SK-N-SH treated with all-trans-retinoic acid at 6 μM for 48 hours (cell line): ENCODE measurements around the gene IL1R2.

Source experiments
- TCF4 ChIP-seq: fragments of 250-450 bp; sonication (Bioruptor Pico); IDR thresholded peaks from 2 replicates; pipeline ENCODE4 v1.8.0; 2021; ENCODE audit warnings: mild to moderate bottlenecking, moderate library complexity, borderline replicate concordance
- TOX ChIP-seq: fragments of 250-450 bp; sonication (Bioruptor Pico); IDR thresholded peaks from 2 replicates; pipeline ENCODE4 v1.8.0; 2021; ENCODE audit warnings: mild to moderate bottlenecking, moderate library complexity, borderline replicate concordance
- ZFP3 ChIP-seq: fragments of 250-450 bp; sonication (Bioruptor Pico); IDR thresholded peaks from 2 replicates; pipeline ENCODE4 v1.5.0; 2020; ENCODE audit warnings: mild to moderate bottlenecking, moderate library complexity
- ZFP30 ChIP-seq: fragments of 450-650 bp; formaldehyde crosslinking; IDR thresholded peaks from 2 replicates; pipeline ENCODE4 v1.5.0; 2022; ENCODE audit warnings: mild to moderate bottlenecking, moderate library complexity
- ZNF565 ChIP-seq: fragments of 450-650 bp; formaldehyde crosslinking; conservative IDR thresholded peaks from 2 replicates; pipeline ENCODE4 v1.5.0; 2020; ENCODE audit warnings: low read depth, mild to moderate bottlenecking, moderate library complexity
- ZNF70 ChIP-seq: fragments of 450-650 bp; formaldehyde crosslinking; IDR thresholded peaks from 2 replicates; pipeline ENCODE4 v1.5.0; 2020; ENCODE audit warnings: mild to moderate bottlenecking, moderate library complexity
- ZNF8 ChIP-seq: fragments of 450-650 bp; formaldehyde crosslinking; IDR thresholded peaks from 2 replicates; pipeline ENCODE4 v1.5.0; 2020; ENCODE audit warnings: mild to moderate bottlenecking, moderate library complexity
- TF ChIP-seq, protein P1 (sequence below): fragments of 250-450 bp; sonication (Bioruptor Pico); IDR thresholded peaks from 2 replicates; pipeline ENCODE4 v1.5.1; 2020; ENCODE audit warnings: low read depth, mild to moderate bottlenecking, moderate library complexity
- TF ChIP-seq, protein P2 (sequence below): fragments of 250-450 bp; sonication (Bioruptor Pico); IDR thresholded peaks from 2 replicates; pipeline ENCODE4 v1.8.0; 2020; ENCODE audit warnings: mild to moderate bottlenecking, moderate library complexity, borderline replicate concordance
- TF ChIP-seq, protein P3 (sequence below): fragments of 250-450 bp; sonication (Bioruptor Pico); IDR thresholded peaks from 2 replicates; pipeline ENCODE4 v1.8.0; 2021; ENCODE audit warnings: low read depth, mild to moderate bottlenecking, moderate library complexity, borderline replicate concordance

- TF ChIP-seq ZNF8 (CRISPR knock-in tag) (no peak), ZNF565 (CRISPR knock-in tag) (no peak), TOX (no peak), TCF4 (CRISPR knock-in tag) (no peak), ZFP3 (no peak), ZNF70 (CRISPR knock-in tag) (no peak), ZFP30 (CRISPR knock-in tag) (no peak)
- TF ChIP-seq, protein P1, sequence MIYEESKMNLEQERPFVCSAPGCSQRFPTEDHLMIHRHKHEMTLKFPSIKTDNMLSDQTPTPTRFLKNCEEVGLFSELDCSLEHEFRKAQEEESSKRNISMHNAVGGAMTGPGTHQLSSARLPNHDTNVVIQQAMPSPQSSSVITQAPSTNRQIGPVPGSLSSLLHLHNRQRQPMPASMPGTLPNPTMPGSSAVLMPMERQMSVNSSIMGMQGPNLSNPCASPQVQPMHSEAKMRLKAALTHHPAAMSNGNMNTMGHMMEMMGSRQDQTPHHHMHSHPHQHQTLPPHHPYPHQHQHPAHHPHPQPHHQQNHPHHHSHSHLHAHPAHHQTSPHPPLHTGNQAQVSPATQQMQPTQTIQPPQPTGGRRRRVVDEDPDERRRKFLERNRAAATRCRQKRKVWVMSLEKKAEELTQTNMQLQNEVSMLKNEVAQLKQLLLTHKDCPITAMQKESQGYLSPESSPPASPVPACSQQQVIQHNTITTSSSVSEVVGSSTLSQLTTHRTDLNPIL (CRISPR knock-in tag) = no peak
- TF ChIP-seq, protein P2, sequence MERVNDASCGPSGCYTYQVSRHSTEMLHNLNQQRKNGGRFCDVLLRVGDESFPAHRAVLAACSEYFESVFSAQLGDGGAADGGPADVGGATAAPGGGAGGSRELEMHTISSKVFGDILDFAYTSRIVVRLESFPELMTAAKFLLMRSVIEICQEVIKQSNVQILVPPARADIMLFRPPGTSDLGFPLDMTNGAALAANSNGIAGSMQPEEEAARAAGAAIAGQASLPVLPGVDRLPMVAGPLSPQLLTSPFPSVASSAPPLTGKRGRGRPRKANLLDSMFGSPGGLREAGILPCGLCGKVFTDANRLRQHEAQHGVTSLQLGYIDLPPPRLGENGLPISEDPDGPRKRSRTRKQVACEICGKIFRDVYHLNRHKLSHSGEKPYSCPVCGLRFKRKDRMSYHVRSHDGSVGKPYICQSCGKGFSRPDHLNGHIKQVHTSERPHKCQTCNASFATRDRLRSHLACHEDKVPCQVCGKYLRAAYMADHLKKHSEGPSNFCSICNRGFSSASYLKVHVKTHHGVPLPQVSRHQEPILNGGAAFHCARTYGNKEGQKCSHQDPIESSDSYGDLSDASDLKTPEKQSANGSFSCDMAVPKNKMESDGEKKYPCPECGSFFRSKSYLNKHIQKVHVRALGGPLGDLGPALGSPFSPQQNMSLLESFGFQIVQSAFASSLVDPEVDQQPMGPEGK = no peak
- TF ChIP-seq, protein P3, sequence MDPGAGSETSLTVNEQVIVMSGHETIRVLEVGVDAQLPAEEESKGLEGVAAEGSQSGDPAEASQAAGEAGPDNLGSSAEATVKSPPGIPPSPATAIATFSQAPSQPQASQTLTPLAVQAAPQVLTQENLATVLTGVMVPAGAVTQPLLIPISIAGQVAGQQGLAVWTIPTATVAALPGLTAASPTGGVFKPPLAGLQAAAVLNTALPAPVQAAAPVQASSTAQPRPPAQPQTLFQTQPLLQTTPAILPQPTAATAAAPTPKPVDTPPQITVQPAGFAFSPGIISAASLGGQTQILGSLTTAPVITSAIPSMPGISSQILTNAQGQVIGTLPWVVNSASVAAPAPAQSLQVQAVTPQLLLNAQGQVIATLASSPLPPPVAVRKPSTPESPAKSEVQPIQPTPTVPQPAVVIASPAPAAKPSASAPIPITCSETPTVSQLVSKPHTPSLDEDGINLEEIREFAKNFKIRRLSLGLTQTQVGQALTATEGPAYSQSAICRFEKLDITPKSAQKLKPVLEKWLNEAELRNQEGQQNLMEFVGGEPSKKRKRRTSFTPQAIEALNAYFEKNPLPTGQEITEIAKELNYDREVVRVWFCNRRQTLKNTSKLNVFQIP (CRISPR knock-in tag) = no peak
Measured at GRCh38 chr2:102020596-102021170, 28.9 kb downstream of the IL1R2 start.
